Activated T-helper 1 cell treated with anti-CD3 and anti-CD28 coated beads, Interleukin-12 subunit alpha, Interleukin-12 subunit beta, Interleukin-2, Interleukin-4 antibody, amounts not matched to agents 30 ng/mL and 10 ng/mL and 1 ng/mL, durations not matched to agents 14 hours and 24 hours and 36 hours (primary cell): ENCODE results near the gene PIK3C2G. TPM values are rescaled to one million over a fixed set of nuclear protein-coding genes. Genes with fewer than 3 reads are reported as not detected.

Experiments
- DNase-seq: peaks from one replicate; pipeline ENCODE4 v3.0.0; 2021; ENCODE audit warnings: low spot score
- H3K27ac Mint-ChIP-seq: one replicate; pipeline ENCODE4 v1.8.0; 2021; ENCODE audit warnings: mild to moderate bottlenecking, mixed read lengths
- H3K27me3 Mint-ChIP-seq: one replicate; pipeline ENCODE4 v1.8.0; 2022; ENCODE audit warnings: mild to moderate bottlenecking, moderate library complexity, mixed read lengths; ENCODE audit not compliant: insufficient read depth
- H3K36me3 Mint-ChIP-seq: one replicate; pipeline ENCODE4 v1.8.0; 2021; ENCODE audit warnings: low read depth, mixed read lengths
- H3K4me1 Mint-ChIP-seq: one replicate; pipeline ENCODE4 v1.8.0; 2021; ENCODE audit warnings: low read depth, mixed read lengths
- H3K4me3 Mint-ChIP-seq: one replicate; pipeline ENCODE4 v1.8.0; 2021; ENCODE audit warnings: mild to moderate bottlenecking, moderate library complexity, mixed read lengths
- H3K9me3 Mint-ChIP-seq: one replicate; pipeline ENCODE4 v1.8.0; 2021; ENCODE audit warnings: mixed read lengths
- intact Hi-C: fragments of 100-400 bp; cut with micrococcal nuclease; formaldehyde crosslinking; loops from one replicate; pipeline ENCODE4 v1.15.1; 2024
- total RNA-seq: library from RNA; stranded (reverse); gene quantifications from 2 replicates; pipeline ENCODE4 v1.2.3, GENCODE V29; 2022

PIK3C2G gene
- total RNA-seq, 1 donor from 2014 or later = not detected

GRCh38 chr12:18443768-18444437 lies 182.6 kb downstream of the PIK3C2G start:
- H3K4me3 Mint-ChIP-seq = no peak overlapping the region
- intact Hi-C loops = no loop called here
- H3K27me3 Mint-ChIP-seq = no peaks in the 10 kb centered on the region
- H3K36me3 Mint-ChIP-seq = no peaks in the 10 kb centered on the region
- peaks cover 3% of the 10 kb centered on the region for H3K9me3 Mint-ChIP-seq
- H3K27ac Mint-ChIP-seq = no peak overlapping the region
- H3K4me1 Mint-ChIP-seq = no peaks in the 10 kb centered on the region
- DNase-seq = no peak

- no peak for DNase-seq
- H3K27ac Mint-ChIP-seq = no peak overlapping the region
- H3K36me3 Mint-ChIP-seq = no peaks in the 10 kb centered on the region
- no peaks in the 10 kb centered on the region for H3K4me1 Mint-ChIP-seq
- no peak overlapping the region for H3K4me3 Mint-ChIP-seq
- H3K27me3 Mint-ChIP-seq = no peaks in the 10 kb centered on the region
- H3K9me3 Mint-ChIP-seq = peaks cover 3% of the 10 kb centered on the region
- intact Hi-C loops = no loop called here
Observed at GRCh38 chr12:18446061-18446644, 184.8 kb downstream of the PIK3C2G start.

GRCh38 chr12:18454330-18454729 lies 193.0 kb downstream of the PIK3C2G start:
- H3K36me3 Mint-ChIP-seq = no peaks in the 10 kb centered on the region

GRCh38 chr12:18456344-18456743 lies 195.0 kb downstream of the PIK3C2G start:
- Mint-ChIP-seq H3K27ac (no peak overlapping the region), H3K4me3 (no peak overlapping the region), H3K4me1 (no peaks in the 10 kb centered on the region), H3K9me3 (peaks cover 7% of the 10 kb centered on the region), H3K27me3 (no peaks in the 10 kb centered on the region), H3K36me3 (no peaks in the 10 kb centered on the region)
- no peak for DNase-seq
- intact Hi-C loops = no loop called here

More at GRCh38 chr12:18454330-18454729, 193.0 kb downstream of the PIK3C2G start:
- no peak for DNase-seq
- H3K4me3 Mint-ChIP-seq = no peak overlapping the region
- no peak overlapping the region for H3K27ac Mint-ChIP-seq
- H3K9me3 Mint-ChIP-seq = peaks cover 7% of the 10 kb centered on the region
- intact Hi-C loops = no loop called here
- H3K27me3 Mint-ChIP-seq = no peaks in the 10 kb centered on the region
- H3K4me1 Mint-ChIP-seq = no peaks in the 10 kb centered on the region

GRCh38 chr12:18457362-18457761 lies 196.0 kb downstream of the PIK3C2G start:
- Mint-ChIP-seq H3K27ac (no peak overlapping the region), H3K4me3 (no peak overlapping the region), H3K9me3 (peaks cover 7% of the 10 kb centered on the region), H3K36me3 (no peaks in the 10 kb centered on the region), H3K4me1 (no peaks in the 10 kb centered on the region), H3K27me3 (no peaks in the 10 kb centered on the region)
- intact Hi-C loops = no loop called here
- no peak for DNase-seq

GRCh38 chr12:18461758-18462157 lies 200.4 kb downstream of the PIK3C2G start:
- Mint-ChIP-seq H3K27ac (no peak overlapping the region), H3K27me3 (no peaks in the 10 kb centered on the region), H3K9me3 (no peaks in the 10 kb centered on the region), H3K4me3 (no peak overlapping the region), H3K36me3 (no peaks in the 10 kb centered on the region), H3K4me1 (no peaks in the 10 kb centered on the region)
- intact Hi-C loops = no loop called here
- DNase-seq = no peak

- DNase-seq = no peak
- H3K27ac Mint-ChIP-seq = no peak overlapping the region
- peaks cover 1% of the 10 kb centered on the region for H3K4me1 Mint-ChIP-seq
- intact Hi-C loops = no loop called here
- H3K4me3 Mint-ChIP-seq = no peak overlapping the region
- no peaks in the 10 kb centered on the region for H3K36me3 Mint-ChIP-seq
- no peaks in the 10 kb centered on the region for H3K9me3 Mint-ChIP-seq
- H3K27me3 Mint-ChIP-seq = no peaks in the 10 kb centered on the region
Observed at GRCh38 chr12:18462442-18462841, 201.1 kb downstream of the PIK3C2G start.

GRCh38 chr12:18467620-18468245 lies 206.4 kb downstream of the PIK3C2G start:
- H3K4me1 Mint-ChIP-seq = peaks cover 11% of the 10 kb centered on the region
- no peaks in the 10 kb centered on the region for H3K9me3 Mint-ChIP-seq
- no peak overlapping the region for H3K27ac Mint-ChIP-seq
- no peak overlapping the region for H3K4me3 Mint-ChIP-seq
- no peak for DNase-seq
- no peaks in the 10 kb centered on the region for H3K36me3 Mint-ChIP-seq
- no peaks in the 10 kb centered on the region for H3K27me3 Mint-ChIP-seq
- intact Hi-C loops = no loop called here

GRCh38 chr12:18468246-18469075 lies 207.1 kb downstream of the PIK3C2G start:
- intact Hi-C loops = no loop called here
- no peak overlapping the region for H3K4me3 Mint-ChIP-seq
- no peak for DNase-seq
- H3K27ac Mint-ChIP-seq = no peak overlapping the region
- no peaks in the 10 kb centered on the region for H3K9me3 Mint-ChIP-seq
- no peaks in the 10 kb centered on the region for H3K36me3 Mint-ChIP-seq
- peaks cover 11% of the 10 kb centered on the region for H3K4me1 Mint-ChIP-seq
- no peaks in the 10 kb centered on the region for H3K27me3 Mint-ChIP-seq

- no peaks in the 10 kb centered on the region for H3K27me3 Mint-ChIP-seq
- no peaks in the 10 kb centered on the region for H3K36me3 Mint-ChIP-seq
- peaks cover 11% of the 10 kb centered on the region for H3K4me1 Mint-ChIP-seq
- intact Hi-C loops = no loop called here
- H3K27ac Mint-ChIP-seq = no peak overlapping the region
- no peak overlapping the region for H3K4me3 Mint-ChIP-seq
- no peak for DNase-seq
- no peaks in the 10 kb centered on the region for H3K9me3 Mint-ChIP-seq
Observed at GRCh38 chr12:18470251-18470650, 208.9 kb downstream of the PIK3C2G start.

GRCh38 chr12:18472304-18472703 lies 211.0 kb downstream of the PIK3C2G start:
- Mint-ChIP-seq H3K4me1 (peaks cover 11% of the 10 kb centered on the region), H3K4me3 (no peak overlapping the region), H3K36me3 (no peaks in the 10 kb centered on the region), H3K27ac (no peak overlapping the region), H3K9me3 (no peaks in the 10 kb centered on the region), H3K27me3 (no peaks in the 10 kb centered on the region)
- intact Hi-C loops = no loop called here
- DNase-seq = no peak

GRCh38 chr12:18472806-18473205 lies 211.5 kb downstream of the PIK3C2G start:
- DNase-seq = no peak
- no peaks in the 10 kb centered on the region for H3K27me3 Mint-ChIP-seq
- no peak overlapping the region for H3K4me3 Mint-ChIP-seq
- H3K27ac Mint-ChIP-seq = no peak overlapping the region
- intact Hi-C loops = no loop called here
- peaks cover 6% of the 10 kb centered on the region for H3K4me1 Mint-ChIP-seq
- no peaks in the 10 kb centered on the region for H3K9me3 Mint-ChIP-seq
- H3K36me3 Mint-ChIP-seq = no peaks in the 10 kb centered on the region

- Mint-ChIP-seq H3K27ac (no peak overlapping the region), H3K36me3 (no peaks in the 10 kb centered on the region), H3K27me3 (no peaks in the 10 kb centered on the region), H3K4me1 (no peaks in the 10 kb centered on the region), H3K9me3 (no peaks in the 10 kb centered on the region), H3K4me3 (no peak overlapping the region)
- intact Hi-C loops = no loop called here
- no peak for DNase-seq
Observed at GRCh38 chr12:18476861-18477260, 215.5 kb downstream of the PIK3C2G start.
